HL-60 (cell line): Measurements from ENCODE around the gene TCF3.

Experiments used
- CTCF ChIP-seq: IDR thresholded peaks from one replicate; pipeline ENCODE4 v1.5.1; 2011; ENCODE audit warnings: low read length, control low read depth, inconsistent platforms; ENCODE audit not compliant: insufficient read depth
- GABPA ChIP-seq: IDR thresholded peaks from 2 replicates; pipeline ENCODE4 v1.6.1; 2012; ENCODE audit warnings: low read depth
- POLR2AphosphoS5 ChIP-seq: IDR thresholded peaks from 2 replicates; pipeline ENCODE4 v1.6.1; 2012; ENCODE audit warnings: low read depth
- TF ChIP-seq, protein P1 (sequence below): IDR thresholded peaks from 2 replicates; pipeline ENCODE4 v1.6.1; 2012; ENCODE audit warnings: low read depth; ENCODE audit not compliant: insufficient replicate concordance

- TF ChIP-seq, protein P1, sequence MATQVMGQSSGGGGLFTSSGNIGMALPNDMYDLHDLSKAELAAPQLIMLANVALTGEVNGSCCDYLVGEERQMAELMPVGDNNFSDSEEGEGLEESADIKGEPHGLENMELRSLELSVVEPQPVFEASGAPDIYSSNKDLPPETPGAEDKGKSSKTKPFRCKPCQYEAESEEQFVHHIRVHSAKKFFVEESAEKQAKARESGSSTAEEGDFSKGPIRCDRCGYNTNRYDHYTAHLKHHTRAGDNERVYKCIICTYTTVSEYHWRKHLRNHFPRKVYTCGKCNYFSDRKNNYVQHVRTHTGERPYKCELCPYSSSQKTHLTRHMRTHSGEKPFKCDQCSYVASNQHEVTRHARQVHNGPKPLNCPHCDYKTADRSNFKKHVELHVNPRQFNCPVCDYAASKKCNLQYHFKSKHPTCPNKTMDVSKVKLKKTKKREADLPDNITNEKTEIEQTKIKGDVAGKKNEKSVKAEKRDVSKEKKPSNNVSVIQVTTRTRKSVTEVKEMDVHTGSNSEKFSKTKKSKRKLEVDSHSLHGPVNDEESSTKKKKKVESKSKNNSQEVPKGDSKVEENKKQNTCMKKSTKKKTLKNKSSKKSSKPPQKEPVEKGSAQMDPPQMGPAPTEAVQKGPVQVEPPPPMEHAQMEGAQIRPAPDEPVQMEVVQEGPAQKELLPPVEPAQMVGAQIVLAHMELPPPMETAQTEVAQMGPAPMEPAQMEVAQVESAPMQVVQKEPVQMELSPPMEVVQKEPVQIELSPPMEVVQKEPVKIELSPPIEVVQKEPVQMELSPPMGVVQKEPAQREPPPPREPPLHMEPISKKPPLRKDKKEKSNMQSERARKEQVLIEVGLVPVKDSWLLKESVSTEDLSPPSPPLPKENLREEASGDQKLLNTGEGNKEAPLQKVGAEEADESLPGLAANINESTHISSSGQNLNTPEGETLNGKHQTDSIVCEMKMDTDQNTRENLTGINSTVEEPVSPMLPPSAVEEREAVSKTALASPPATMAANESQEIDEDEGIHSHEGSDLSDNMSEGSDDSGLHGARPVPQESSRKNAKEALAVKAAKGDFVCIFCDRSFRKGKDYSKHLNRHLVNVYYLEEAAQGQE = no peak
- TF ChIP-seq GABPA (no peak), CTCF (no peak), POLR2AphosphoS5 (no peak)
Measured at GRCh38 chr19:1580957-1581356, 71.5 kb downstream of the TCF3 start.
